Tibial nerve (tissue), 3 donors: ENCODE results near the gene RUFY2.

Experiments
- CTCF ChIP-seq, 5 experiments: fragments of 200-600 bp in 3 of 5; fragments of 450-650 bp in 2 of 5; sonication (generic) in 3 of 5; IDR thresholded peaks; one replicate each; pipeline ENCODE4 v1.5.1; 2016 to 2019; ENCODE audit warnings: antibody characterized with exemption in 5 of 5, mild to moderate bottlenecking in 3 of 5, moderate library complexity in 2 of 5
- POLR2A ChIP-seq, 2 donors: fragments of 450-650 bp; IDR thresholded peaks; one replicate each; pipeline ENCODE4 v1.6.1; 2017; ENCODE audit warnings: antibody characterized with exemption in 2 of 2, mild to moderate bottlenecking in 2 of 2, moderate library complexity in 2 of 2

- TF ChIP-seq CTCF (IDR thresholded peaks at IDR 0.05), result no peak
- no peak for TF ChIP-seq POLR2A (IDR thresholded peaks at IDR 0.05)
Observed at GRCh38 chr10:68423522-68423921, 16.4 kb upstream of the RUFY2 start.
